ENCODE measurements around the gene LHX5.

The LHX5 gene

DNA sequence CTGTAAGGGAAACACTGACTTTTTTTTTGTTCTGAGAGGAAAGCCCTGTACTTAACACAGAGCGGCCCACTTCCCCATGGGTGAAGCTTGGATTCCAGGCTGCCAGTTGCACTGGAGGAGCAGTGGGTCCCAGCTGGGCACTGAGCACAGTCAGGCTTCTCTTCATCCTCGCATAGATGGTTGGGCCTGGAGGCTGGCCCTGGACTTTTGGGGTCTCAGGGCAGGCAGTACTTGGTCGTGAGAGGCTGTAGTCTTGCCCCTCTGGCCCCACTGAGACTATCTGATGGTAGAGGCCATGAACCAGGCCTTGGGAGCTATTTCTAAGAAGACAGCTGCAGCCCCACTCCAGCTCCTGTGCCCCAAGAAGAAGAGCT, 6.2 kb upstream of the LHX5 start:
- no peak for DNase-seq (ENCODE audit: low spot score)

DNA sequence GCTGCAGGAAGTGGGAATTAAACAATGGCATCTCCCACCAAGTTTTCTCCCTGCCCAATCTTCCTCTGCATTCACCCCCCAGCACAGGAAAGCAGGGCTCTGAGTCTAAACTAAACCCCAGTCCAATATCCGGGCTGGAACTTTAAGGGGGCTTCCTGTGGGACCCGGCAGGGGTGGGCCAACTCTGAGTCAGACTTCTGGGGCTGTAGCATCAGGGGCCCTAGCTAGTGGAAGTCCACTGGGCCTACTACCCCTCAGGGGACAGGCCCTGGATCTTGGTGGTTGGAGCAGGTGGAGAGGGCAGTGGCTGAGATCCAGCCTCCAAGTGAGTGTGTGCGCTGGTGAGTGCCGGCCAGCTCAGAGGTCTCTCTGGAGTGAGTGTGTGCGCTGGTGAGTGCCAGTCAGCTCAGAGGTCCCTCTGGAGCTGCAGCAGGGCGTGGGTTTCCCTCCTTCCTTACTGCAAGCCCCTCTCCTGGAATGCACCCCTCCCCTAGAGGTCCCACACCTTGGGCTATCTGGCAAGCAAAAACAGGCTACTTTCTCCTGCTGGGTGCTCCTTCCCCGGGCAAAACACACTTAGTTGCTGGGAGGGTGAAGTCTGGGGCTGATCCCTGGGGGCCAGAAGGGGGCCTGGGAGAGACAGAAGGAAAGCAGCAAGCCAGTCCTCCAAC, 5.6 kb upstream of the LHX5 start:
- DNase-seq (ENCODE audit: low spot score), result no peak

DNA sequence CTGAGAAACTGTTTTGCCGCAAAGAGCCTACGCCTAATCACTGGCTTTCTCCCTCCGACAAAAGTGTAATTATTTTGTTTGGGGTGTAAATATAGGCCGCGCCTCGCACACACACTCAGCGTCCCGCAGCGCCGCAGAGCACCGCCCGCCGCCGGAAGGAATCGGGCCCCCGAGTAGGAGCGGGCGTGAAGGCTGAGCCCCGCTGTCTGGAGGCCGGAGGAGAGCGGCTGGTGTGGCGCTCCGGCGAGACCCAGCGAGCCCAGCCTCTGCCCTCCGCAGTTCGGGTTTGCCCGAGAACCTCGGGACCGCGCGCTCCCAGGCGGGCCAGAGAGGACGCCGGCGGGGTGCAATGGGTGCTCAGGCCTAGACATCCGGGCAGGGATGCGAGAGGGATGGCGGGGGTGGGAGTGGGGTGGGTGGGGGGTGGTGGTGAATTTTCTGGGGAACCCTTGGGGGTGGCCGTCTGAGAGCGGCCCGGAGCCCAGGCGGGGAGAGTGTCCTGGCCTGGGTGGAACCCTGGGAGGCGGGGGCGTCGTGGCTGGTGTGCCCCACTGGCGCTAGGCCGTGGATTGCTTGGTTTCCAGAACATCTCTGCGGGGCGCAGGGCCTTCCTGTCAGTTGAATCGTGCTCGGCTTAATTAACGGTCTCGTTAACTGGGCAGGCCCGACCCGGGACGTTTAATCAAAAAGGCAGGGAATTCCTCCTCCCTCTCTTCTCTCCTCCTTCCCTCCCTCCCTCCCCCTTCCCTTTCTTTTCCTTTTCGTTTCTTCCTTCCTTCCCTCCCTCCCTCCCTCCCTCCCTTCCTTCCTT, 4.7 kb upstream of the LHX5 start:
- DNase-seq (ENCODE audit: low spot score), result no peak

DNA sequence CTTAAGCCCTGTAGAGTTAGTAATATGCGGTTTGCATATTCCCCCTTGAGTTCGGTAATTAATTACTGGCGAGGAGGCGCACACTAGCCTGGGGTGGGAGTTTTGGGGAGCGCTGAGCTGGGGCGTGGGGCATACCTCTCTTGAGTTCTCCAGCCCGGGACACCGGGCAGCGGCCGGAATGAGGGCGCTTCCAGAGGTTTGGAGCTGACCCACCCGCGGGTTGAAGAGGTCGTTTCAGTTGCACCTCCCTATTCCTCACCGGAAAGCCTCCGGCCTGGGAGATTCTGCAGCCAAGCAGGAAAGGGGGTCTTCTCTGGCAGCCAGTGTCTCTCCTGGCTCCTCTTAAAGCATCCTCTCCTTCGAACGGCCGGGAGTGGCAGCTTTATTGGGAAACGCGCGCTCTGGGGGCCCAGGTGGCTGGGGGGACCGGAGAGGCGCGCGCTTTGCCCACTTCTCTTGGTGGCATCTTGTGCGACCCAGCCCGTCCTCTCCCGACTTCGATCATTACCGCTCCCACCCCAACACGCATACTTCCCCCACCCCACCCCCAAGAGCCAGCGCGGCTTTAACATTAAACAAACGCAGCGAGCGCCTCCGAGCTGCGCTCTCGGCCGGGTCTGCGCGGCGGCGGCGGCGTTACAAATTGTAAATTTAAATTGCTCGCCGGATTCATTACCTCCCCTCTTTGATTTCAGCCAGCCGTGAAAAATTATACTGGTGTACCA, 3.9 kb upstream of the LHX5 start:
- no peak for DNase-seq (ENCODE audit: low spot score)

- no peak for DNase-seq (ENCODE audit: low spot score)
These were observed 3.2 kb upstream of the LHX5 start for GRCh38 chr12:113474635-113475436.

GRCh38 chr12:113473942-113474341, 2.3 kb upstream of the LHX5 start:
- DNase-seq (ENCODE audit: low spot score), result no peak

- DNase-seq (ENCODE audit: low spot score), result no peak
These were observed 1.7 kb upstream of the LHX5 start for GRCh38 chr12:113473400-113473799.

DNA sequence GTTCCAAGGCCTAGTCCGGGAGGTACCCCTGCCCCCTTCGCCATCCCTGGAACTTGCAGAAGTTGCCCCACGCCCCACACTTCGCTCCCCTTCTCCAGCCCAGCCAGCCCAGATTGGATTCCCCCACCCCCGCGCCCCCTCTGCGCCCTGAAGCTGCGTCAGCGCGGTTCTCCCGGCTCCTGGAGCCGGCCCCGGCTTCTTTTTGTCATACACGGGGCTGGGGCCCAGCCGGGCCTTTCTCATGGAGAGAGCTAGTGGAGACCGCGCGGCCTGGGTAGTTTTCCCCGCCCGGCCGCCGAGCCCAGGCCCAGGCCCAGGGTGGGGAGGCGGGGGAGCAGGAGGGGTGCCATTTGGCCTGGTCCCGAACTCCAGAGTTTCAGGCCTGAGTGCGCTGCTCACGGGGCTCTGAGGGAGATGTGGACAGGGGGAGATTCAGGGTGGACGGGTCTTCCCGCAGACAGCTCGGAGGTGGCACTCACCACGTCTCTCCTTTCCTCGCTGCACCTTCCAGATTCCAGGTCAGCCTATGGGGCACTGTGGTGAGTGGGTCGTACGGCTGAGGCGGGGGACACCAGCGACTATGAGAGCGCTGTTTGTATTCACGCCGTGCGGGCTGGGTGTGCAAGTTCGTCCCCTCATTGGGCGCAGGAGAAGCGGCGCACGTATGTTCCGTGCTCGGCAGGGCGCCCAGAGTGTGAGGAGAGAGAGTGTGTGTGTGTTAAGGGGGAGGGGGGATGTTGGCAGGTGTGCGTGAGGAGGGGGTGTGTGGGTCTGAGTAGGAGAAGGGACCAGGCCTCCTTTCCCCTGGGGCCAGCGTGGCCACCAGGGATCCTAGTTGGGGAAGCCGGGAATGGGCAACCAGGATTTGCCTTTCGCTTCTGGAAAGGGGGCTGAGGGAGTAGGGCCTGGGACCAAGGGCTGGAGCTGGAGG, 785 bp upstream of the LHX5 start:
- DNase-seq (ENCODE audit: low spot score), result no peak

- no peak for DNase-seq (ENCODE audit: low spot score)
These were observed 626 bp downstream of the LHX5 start for GRCh38 chr12:113470871-113471618.

- no peak for DNase-seq (ENCODE audit: low spot score)
These were observed 1.5 kb downstream of the LHX5 start for GRCh38 chr12:113469949-113470743.

GRCh38 chr12:113469224-113469948, 2.3 kb downstream of the LHX5 start:
- DNase-seq (ENCODE audit: low spot score), result no peak

- no peak for DNase-seq (ENCODE audit: low spot score)
These were observed 3.1 kb downstream of the LHX5 start for GRCh38 chr12:113468365-113469223.

DNA sequence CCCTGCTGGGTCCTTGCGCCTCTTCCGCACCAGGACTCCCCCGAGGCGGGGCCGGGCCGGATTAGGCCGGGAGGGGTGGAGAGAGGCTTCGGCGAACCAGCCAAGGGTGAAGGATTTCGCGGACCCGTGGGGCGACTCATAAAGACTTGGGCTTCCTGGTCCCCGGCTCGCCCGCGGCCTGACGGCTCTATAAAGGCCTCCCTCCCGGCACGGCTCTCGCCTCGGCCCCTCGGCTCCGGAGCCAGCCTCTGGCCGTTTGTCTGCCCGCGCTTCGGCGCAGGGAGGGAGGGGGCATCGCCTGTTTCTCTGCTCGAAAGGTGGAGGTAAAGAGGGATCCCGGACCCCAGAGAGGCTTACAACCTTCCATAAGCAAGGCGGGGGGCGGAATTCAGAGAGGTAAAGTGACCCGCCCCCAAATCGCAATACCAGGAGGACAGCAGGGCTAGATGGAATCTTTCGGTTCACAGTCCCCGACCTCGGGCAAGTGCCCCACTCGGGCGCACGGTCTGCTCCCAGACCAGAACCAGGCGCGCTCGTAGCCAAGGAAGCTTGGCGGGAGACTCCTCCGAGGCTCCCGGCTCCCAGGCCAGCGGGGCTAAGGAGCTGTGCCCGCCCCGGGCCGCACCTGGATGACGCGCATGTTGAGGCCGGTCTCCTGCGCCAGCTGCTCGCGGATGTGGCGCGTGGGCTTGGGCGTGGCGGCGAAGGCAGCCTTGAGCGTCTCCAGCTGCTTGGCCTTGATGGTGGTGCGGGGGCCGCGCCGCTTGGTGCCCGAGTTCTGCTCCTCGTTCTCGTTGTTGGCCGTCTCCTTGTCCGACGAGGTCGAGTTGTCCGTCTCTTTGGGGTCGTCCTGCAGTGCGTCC, 3.9 kb downstream of the LHX5 start:
- DNase-seq (ENCODE audit: low spot score), result no peak

DNA sequence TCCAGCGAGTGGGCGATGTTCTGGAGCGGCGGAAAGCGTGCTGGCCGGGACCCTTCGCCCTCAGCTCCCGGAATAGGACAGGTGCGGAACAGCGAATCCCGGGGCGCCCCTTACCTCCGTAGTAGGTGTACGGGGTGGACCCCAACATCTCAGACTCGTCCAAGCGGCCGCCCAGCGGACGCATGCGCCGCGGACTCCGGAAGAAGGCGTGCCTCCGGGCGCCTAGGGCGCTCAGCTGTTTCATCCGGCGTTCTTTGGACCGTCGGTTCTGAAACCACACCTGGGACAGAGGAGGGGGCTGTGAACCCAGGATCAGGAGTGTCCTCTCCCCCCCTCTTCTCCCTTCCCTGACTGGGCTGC, 4.5 kb downstream of the LHX5 start:
- no peak for DNase-seq (ENCODE audit: low spot score)

DNA sequence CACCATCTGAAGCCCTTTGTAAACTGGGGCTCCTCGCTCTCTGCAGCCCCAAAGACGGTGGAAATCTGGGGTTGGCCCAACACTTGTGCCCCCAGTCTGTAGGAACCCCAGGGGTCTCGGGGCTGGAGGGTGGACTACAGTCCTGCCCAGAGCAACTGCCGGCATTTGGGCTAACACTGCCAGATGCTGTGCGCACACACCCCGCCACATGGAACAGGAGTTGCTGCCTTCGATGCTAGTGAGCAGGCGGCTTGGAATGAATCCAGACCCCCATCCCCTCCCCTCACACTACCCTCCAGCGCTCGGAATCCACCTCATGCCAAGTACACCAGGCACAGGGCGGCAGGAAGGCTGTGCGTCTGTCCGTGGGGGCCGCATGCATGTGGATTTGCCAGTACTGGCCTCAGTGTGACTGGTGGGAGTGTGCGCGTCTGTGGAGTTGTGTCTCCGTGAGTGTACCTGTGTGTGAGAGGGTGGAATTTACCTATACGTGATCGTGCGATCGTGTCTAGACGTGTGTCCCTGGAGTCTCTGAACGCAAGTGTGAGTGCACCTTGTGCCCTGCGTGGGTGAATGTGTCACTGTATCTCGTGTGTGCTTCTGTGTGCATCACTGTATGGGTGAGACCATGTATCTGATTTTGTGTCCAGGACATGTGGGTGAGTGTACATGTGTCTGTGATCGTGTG, 5.1 kb downstream of the LHX5 start:
- no peak for DNase-seq (ENCODE audit: low spot score)

DNA sequence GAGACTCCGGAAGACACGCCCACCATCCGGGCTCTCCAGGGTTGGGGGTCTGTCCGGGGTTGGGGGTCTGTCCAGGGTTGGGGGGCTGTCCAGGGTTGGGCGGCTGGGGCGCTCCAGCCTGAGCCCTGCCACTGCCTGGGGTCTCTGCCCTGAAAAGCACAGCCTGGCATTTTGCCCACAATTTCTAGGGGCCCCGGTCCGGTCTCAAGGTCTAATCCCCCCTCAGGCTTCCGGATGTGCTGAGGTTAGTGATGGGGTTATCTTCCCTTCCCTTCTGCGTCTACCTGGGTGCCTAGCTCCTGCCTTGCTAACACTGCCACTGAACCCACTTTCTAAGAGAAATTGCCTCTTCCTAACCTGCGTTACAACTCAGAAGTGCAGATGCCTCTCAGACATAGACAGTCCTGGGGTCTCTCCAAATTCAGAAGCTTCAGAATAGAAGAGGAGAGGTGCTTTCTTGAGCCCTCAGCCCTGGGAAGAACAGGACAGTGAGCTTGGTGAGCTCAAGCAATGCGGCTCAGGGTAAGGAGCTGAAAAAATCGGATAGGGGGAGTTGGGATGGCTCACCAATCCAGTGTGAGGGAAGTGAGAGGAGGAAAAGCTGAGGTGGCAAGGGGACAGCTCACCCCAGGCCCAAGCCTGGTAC, 5.7 kb downstream of the LHX5 start:
- no peak for DNase-seq (ENCODE audit: low spot score)

Data from D341Med (cell line).